NCI-H345 (cell line): ENCODE measurements around the gene ZNF622.

Source experiments
- DNase-seq: peaks from one replicate; lab custom pipeline; 2025; lab: John Stamatoyannopoulos, UW

ZNF622 gene, protein sequence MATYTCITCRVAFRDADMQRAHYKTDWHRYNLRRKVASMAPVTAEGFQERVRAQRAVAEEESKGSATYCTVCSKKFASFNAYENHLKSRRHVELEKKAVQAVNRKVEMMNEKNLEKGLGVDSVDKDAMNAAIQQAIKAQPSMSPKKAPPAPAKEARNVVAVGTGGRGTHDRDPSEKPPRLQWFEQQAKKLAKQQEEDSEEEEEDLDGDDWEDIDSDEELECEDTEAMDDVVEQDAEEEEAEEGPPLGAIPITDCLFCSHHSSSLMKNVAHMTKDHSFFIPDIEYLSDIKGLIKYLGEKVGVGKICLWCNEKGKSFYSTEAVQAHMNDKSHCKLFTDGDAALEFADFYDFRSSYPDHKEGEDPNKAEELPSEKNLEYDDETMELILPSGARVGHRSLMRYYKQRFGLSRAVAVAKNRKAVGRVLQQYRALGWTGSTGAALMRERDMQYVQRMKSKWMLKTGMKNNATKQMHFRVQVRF

DNA sequence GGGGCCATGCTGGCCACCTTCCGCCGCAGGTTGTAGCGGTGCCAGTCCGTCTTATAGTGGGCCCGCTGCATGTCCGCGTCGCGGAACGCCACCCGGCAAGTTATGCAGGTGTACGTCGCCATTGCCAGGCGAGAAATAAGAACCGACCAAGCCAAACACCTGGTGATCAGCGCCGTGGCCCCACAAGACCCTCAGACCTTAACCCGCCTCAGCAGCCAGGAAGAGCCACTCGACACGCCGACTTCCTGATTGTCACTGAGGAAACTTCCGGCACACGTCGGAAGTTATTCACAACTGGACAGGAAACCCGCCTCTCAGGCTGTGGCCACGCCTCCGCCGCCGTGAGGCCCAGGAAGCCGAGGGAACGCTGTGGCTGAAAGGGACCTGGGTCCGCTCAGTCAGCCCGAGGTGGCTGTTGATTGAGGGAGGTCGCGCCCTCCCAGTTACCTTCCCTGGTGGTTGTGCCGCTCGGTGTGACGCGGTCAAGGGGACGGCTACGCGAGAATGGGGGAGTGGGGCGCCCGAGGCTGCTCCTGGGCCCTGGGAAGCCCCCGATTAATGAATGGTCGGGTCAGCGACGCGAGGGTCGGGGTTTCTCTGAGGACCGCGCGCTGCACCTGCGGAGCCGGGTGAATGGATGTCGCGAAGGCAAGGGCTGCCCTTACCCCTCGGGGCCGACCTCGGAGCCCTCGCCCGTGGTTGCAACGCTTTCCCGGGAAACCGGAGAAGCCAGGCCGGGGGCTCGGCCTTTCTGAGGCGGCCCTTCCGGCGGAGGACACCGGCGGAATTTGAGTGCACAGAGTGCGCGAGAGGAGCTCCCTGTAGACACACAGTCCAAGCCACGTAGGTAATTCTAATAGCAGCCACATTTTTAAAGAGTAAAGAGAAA is at the start of gene ZNF622:
Gene ZNF622 (minus strand): TSS at position 257 of the 889 bp plus-strand sequence. CDS start 135 bp downstream, at position 122.
- peak; percentile 95 for DNase-seq

DNA sequence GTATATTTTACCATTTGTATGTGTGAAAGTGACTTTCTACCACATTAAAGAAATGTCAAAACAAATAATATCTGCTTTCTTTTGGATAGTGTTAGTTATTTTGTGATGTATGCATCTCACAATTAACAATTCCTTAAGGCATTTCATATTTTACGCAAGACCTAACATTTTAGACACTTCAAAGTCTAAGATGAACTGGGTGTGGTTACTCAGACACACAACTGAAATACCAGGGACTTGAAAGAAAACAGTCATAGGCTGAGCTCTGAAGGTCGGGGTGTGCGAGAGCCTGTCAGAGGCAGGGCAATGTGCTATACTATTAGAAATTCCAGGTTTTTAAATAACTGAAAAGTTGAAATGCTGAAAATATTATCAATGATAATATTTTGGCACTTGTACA is 44.5 kb upstream of the ZNF622 start:
- DNase-seq, result no peak

DNA sequence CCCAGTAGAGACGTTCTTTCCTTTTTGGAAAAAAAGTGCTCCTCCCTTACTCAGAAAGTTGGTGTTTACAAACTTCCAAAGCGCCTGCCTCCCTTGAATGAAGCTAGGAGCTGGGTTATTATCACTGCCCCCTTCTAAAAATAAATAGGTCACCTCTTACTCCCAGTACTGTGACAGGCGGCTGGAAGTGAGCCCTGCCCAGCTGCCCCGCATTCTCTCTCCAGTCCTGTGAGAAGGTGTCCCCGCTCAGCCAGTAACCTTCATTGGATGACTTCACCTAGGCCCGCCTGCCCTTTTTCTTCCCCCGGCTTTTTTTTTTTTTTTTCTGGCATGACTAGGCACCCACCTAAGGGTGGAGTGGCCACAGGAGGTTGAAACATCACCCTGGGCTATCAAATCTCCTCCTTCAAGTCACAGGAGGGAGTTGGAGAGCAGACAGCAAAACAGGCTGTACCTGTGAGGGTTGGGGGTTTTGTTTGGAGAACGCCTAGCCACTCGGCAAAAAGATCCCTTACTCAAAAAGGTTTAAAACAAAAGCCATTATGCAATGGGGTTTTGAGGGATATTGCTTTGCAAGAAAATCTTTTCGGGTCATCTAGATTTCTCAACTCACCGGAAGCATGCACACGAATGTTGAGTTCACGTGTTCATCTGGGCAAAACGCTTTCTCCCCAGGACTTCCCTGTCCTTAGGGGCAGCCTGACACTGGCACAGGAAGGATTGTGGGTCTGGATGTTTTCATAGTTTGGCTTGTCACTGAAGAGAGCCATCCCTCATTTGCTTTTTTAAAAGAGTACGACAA is 43.3 kb upstream of the ZNF622 start:
- no peak for DNase-seq

DNA sequence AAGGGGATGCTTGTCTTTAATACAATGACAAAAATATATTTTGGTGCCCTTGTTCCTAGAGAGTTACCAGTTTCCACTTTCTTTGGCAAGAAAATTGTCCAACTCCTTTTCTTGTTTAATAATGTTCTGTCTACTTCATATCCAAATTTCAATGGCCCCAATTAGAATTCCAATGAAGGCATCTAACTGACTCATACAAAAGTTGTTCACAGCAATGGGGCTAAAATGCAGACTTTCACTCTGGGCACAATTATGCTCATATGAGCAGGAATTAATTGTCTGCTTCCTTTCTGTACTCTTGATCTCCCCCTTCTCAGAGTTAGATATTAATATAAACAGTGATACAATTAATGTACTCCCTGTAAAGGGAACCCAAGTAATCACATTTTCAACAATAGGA is 42.1 kb upstream of the ZNF622 start:
- no peak for DNase-seq

DNA sequence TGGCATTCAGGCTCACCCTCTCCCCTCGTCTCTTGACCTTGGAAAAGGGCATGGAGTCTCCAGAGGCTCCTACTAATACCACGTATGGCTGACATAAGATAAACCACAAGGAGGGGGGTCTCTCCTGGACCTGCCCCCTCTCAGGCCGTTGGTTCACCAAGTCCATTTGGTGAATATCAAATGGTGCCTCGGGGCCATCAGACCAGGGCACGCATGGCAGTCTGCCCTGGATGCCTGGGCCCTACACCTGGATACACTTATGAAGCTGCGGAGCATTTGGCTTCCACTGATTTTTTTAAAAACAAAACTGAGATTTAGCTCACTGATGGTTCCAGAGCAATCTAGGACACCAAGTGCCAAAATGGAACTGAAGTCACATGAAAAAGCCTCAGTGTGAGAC is 40.3 kb upstream of the ZNF622 start:
- DNase-seq, result no peak

DNA sequence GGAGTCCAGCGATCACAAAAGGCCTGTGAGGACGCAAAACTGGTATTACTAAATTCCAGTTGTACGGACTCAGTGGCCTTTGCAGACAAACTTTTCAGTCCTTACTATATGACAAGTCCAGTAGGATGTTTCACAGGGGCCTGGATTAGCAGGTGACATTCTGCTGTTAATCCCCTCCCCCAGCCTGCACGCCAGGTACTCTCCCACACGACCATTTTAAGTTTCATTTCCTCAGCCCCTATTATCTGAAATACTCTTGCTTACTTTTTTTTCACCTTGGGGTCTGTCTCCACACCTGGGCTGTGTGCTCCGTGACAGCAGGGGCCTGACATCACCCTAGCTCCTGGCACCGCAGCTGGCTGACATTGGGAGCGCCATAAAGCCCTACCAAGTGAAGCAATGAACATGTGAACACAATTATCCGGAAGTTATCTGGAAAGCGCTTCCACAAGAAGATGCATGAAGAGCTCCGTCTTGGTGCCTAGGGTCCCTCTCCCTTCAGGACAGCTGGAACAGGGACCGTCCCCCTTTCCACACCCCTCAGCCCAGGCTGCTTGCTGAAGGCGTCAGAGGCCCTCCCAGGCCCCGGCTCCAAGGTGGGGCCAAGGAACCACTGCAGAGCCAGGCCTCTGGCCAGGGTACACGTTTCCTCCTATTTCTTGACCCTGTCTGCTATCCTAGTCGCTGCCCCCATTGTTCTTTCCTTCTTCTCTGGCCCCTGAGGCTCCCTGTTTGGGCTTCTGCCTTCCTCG is 39.7 kb upstream of the ZNF622 start:
- no peak for DNase-seq

DNA sequence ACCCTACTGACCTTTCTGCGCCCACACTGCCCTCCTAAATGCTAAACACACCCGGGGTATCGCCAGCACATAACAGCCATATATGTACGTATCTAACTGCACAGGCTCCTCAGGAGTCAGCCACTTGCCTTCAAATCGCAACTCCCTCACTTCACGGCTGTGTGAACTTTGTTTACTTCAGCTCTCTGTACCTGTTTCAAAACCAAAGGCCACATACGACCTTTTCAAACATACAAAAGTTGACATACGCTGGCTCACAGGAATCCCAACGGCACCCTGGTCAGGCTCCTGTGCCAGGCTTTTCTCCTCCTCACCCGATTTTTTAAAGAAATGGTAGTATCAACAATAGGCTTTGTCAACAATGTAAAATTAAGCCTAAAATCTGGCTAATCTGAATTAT is 39.0 kb upstream of the ZNF622 start:
- no peak for DNase-seq

DNA sequence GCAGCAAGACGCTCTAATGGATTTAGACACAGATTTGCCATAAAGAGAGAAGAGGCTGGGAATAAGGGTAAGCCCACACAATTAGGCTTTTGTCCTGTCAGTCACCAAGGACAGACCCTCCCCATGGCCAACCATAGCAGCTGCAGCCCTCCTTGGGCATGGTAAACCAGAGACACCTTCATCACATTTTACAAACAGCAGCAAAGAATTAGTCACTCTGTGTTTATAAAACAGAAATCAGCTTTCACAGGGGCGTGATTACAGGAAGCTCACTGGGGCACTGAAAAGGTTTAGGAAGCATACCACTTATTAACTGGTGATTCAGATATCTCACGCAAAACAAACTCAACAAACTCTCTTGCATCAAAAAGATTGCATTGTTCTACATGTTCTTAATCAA is 37.3 kb upstream of the ZNF622 start:
- DNase-seq, result no peak

DNA sequence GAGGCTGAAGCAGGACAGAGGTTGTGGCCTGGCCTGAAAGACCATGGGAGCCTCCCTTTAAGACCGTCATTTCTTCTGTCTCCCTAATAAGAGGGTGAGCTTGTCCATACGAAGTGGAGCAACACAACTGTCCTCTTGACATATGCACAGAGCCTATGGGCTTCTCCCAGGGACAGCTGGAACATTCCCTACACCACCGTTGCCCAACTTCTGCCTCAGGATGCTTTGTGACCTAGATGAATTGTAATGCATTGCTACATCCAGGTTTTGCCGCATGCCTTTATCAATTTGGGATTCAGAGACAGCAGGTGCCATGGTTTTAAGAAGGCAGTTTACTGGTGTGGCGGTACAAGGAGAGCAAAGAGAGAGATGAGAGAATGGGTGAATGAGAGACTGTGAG is 34.4 kb upstream of the ZNF622 start:
- no peak for DNase-seq

DNA sequence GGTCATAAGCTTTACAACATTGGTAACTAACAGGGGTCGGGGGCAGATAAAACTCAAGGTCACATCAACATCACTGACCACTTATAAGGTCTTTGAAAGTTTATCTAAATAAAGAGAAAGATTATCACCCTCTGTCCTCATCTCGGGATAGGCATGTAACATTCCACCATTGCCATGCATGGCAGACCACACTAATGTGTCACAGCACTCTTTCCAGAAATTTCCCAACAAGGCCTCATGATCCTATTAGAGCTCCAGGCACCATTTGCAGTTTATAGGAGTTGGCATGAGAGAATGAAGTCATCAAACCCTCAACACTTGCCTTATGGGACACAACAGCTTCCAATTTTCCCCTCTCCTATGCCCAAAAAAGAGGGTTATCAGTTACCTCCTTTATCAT is 31.9 kb upstream of the ZNF622 start:
- no peak for DNase-seq

DNA sequence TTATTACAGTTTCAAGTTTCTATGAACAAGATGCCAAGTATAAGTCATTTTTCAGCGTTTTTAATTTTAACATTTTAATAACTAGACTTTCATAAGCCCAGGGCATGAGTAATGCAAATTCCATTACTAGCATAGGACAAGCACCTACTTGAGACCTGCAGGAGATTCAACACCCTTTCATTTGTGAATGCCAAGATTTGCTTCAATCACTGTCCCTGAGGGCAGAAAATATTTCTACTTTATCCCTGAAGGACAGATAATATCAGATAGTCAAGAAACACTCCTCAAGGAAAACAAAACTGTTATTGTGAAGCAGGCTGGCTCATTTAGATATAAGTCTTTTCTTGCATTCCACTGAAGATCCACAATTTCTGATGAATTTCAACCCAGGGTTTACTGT is 27.7 kb upstream of the ZNF622 start:
- DNase-seq, result no peak

DNA sequence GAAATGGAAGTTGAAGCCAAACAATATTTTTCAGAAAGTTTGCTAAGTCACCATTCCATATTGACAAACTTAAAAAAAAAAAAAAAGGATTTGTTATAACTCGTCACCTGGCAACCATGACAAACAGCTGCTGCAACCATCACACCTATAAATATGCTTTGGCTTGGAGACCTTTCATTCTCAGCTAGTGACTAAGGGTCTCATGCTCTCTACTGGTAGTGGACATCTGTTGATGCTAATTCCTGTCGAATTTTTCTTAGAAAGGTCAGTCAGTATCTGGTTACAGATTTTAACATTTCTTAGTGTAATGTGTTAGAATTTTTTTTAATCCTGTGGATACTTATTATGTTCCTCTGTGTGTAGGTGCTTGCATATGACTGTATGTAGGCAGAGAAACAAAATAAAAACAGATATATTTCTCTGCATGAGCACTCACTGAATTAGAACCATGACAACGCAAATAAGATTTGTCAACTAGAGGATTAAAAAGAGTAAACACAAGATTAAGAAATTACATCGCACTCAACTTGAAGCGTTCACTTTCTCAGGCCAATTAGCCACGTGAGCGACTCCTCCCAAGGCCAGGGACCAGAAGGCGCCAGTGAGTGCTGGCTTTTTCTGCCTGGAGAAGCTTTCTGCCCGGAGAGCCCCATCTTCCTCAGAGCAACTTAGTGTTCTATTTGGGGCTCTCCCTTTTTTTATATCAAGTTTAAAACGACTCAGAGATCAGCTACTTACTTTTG is 27.0 kb upstream of the ZNF622 start:
- peak; percentile 2 for DNase-seq

DNA sequence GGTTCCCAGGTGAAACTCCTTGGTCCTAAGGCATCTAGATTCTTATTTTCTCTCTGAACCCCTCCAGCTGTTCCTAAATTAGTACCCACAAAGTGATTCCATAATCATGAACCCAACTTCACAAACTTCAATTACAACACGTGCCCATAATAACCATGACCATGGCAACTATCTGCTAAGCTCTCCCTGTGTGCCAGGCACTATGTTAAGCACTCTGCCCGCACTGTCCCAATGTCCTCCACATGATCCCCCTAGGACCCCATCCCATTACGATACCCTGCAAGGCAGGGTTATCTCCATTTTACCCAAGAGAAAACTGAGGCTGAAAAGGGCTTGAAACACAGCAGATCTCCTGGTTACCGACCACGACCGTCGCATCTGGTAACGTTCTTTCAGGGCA is 25.3 kb upstream of the ZNF622 start:
- DNase-seq, result no peak

DNA sequence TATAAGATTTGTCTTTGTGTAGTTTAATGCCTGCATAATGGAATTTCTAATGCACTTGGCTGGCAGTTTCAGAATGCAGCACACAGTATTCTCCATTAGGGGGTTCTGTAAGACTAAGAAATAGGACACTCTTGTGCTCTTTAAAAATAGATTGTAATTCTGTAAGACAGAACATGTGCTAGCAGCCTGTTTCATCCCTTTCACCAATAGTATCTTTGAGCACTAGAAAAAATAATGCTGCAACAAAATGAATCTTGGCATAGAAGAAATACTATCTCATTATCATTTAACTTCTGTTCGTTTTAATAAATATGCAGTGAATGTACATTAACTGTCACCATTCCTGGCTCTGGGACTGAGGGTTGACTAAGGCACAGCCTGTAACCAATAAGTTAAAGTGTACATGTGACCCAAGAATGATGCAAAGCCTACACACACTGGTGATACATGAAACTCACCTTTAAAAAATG is 23.8 kb upstream of the ZNF622 start:
- peak; percentile 49 for DNase-seq

DNA sequence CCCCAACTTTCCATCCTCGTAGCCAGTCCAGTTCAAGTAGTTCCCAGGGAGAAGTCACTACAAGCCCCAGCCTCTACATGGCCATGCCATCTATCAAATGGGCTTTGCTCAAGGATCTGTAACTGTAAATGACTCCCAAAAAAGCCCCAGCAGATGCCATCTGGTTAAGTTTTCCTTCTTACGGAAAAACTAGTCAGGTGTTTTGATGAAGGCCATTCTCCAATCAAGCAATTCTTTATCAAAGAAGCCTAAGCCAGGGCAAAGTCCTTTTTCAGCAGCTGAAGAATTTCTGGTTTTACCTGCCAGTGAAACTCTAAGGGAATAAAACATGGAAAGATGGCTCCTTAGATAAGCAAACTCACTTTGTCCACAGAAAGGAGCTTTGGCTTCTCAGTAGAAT is 21.9 kb upstream of the ZNF622 start:
- DNase-seq, result no peak

DNA sequence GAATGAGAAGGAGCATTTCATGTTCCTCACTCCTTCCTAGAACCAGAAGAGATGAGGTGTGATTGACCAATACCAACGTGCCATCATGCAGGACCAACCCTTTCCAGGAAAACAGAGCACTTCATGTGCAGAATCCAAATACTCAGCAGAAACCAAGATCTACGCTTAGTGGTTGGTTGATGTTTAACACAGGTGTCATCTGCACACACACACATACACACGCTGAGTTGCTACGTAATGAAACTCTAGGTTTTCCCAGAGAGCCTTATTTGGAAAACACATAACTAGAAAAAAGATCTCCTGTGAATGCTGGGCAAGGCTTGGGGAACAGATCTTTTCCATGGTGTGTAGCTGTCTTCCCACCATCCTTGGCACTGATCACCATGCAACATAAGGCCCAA is 21.1 kb upstream of the ZNF622 start:
- no peak for DNase-seq

DNA sequence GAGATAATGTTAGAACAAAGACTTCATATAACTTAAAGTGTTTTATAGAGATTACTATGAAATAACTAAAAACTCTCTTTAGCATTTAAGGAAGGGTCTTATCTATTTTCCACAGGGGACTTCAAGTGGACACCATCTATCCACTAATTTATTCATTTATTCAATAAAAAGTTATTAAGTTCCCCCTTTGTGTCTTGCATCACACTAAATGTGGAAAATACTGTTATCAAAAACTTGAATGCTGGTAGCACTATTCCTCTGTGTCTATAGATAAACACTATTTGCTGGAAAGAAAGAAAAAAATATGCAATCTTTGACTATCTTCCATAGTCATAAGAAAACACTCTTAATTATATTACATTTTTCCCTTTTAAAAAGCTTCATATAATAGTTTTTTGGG is 20.1 kb upstream of the ZNF622 start:
- no peak for DNase-seq

DNA sequence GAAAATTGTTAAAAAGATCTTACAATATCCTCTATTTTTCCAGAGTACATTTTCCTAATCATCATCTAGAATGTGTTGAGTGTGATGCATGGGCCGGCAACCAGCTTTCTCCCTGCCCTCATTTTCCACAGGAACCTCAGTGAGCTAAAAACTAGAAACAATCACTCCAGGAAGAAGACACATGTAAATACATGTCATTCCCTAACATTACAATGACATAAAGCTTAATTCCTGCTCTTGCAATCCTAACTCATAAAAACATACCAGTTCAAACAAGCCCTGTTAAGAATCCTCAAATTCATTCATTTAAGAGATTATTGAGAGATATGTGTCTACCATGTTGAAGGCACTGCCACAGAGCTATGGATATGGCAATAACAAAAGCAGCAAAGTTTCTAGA is 18.5 kb upstream of the ZNF622 start:
- DNase-seq, result no peak

DNA sequence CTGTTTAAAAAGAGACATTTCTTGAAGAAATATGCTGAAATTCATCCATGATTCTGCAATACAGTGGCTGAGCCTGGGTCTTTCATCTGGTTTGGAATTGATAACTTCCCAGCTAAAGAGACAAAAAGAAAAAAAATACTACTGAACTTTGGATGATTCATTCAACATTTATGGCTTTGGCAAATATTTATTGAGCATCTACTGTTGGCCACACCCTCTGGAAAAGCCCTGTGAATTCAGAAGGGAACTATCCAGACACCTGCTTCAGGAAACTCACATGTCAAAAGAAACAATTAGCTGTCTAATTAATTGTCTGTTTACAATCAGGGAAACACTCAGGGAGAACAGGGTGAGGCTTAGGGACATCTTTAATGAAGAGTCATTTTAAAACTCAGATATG is 17.8 kb upstream of the ZNF622 start:
- DNase-seq, result no peak

DNA sequence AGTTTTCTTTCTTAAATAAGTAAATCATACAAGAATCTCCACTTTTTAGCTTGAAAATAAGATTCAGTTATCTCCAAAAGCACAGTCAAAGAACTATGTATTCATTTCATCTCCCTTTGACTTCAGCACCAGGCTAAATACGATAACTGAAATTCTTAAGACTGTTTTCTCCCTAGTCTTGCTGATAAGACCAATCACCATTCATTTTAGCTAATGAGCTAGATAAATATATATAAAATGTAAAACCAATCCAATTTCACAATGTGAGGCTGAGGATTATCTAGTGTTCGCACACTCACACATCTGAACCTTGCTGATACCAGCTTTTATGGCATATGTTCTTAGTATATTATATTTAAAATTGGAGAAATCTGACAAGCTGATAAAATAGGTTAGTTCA is 17.3 kb upstream of the ZNF622 start:
- DNase-seq, result no peak
